ENCODE results near the gene MRPL24.
"Not testable (repeated sequence)": the region's sequence is repeated elsewhere in the genome, so short reads cannot be mapped to it uniquely, and the experiment has no call there.

GRCh38 chr1:156765136-156765535 is 24.2 kb upstream of the MRPL24 start:
- TF ChIP-seq, protein P1, sequence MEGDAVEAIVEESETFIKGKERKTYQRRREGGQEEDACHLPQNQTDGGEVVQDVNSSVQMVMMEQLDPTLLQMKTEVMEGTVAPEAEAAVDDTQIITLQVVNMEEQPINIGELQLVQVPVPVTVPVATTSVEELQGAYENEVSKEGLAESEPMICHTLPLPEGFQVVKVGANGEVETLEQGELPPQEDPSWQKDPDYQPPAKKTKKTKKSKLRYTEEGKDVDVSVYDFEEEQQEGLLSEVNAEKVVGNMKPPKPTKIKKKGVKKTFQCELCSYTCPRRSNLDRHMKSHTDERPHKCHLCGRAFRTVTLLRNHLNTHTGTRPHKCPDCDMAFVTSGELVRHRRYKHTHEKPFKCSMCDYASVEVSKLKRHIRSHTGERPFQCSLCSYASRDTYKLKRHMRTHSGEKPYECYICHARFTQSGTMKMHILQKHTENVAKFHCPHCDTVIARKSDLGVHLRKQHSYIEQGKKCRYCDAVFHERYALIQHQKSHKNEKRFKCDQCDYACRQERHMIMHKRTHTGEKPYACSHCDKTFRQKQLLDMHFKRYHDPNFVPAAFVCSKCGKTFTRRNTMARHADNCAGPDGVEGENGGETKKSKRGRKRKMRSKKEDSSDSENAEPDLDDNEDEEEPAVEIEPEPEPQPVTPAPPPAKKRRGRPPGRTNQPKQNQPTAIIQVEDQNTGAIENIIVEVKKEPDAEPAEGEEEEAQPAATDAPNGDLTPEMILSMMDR (IDR thresholded peaks at IDR 0.05) = not testable (repeated sequence)
- not testable (repeated sequence) for TF ChIP-seq POLR2A (IDR thresholded peaks at IDR 0.05)
